Measurements from ENCODE around the gene TRAF5.
A peak's percentile ranks its signal among the peaks of the same experiment; 100 is the strongest.

TRAF5 gene

DNA sequence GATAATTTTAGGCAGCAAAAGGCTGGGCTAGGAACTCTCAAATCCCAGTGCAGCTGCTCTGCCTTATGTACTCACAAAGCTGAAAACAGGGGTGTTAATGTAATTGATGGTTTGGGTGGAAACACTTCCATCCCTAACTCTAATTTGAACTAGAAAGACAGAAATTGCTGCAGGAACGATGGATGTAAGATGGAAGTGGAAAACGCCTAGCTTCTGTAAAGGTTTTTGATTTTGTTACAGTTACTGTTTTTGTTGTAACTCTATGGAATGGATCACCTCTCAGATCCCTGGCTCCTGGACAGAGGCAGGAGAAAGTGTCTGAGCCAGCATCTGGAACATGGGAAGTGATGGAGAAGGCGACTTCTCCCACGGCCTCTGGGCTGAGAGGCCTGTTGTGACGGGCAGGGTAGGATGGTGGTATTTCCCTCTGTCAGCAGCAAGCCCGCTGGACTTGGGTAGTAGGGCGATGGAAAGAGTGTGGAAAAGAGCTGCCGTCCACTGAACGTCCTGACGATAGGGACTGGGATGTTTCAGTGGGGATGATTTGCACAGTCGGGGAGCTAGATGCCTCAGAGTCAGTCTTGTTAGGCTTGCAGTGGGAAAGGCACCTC is 1.6 kb downstream of the TRAF5 start:
- no peak for DNase-seq (ENCODE audit: low spot score)

DNA sequence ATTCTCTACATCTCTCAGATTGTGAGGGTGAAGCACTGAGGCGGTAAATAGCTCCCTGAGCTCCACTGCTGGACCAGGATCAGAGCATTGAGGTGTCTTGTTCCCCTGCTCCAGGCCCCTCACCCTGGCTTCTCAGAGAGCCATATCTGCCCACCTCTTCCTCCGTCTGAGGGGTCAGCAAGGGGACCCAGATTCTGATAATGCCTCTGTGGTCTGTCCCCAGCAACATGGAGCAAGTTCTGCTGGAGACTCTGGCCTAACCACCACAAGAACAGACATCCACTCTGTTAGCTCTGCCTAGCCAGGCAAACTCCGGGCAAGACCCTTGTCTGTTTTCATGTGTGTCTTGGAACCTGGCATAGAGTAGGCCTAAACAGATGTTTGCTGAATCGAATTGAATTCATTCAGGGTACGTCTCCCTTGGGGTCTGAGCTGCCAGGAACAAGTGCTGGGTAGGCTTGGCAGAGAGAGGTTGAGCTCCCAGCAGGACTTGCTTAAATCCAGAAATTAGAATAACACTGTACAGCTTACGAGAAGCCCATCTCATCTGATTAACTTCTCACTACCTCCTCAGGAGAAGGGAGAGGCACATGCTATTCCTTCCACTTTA is 2.3 kb downstream of the TRAF5 start:
- no peak for DNase-seq (ENCODE audit: low spot score)

DNA sequence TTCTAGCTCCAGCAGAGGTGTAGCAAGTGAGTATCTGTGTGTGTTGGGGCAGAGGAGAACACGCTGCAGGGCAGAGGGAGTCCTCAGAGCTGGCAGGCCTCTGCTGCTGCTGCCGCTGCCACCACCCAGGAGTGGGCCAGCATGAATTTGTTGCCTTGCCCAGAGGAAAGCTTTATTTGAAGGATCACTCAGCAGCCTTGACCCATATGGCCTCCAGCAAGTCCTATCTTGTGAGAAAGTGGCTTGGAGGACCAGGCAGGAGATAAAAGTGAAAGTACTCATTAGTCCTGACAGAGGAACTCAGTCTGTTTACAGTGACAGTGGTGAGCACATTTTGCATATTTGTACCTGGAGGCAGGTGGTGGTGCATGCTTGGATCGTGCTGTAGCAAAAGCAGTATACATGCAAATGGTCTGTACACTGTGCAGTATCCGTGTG is 3.1 kb downstream of the TRAF5 start:
- DNase-seq (ENCODE audit: low spot score), result peak; percentile 20

DNA sequence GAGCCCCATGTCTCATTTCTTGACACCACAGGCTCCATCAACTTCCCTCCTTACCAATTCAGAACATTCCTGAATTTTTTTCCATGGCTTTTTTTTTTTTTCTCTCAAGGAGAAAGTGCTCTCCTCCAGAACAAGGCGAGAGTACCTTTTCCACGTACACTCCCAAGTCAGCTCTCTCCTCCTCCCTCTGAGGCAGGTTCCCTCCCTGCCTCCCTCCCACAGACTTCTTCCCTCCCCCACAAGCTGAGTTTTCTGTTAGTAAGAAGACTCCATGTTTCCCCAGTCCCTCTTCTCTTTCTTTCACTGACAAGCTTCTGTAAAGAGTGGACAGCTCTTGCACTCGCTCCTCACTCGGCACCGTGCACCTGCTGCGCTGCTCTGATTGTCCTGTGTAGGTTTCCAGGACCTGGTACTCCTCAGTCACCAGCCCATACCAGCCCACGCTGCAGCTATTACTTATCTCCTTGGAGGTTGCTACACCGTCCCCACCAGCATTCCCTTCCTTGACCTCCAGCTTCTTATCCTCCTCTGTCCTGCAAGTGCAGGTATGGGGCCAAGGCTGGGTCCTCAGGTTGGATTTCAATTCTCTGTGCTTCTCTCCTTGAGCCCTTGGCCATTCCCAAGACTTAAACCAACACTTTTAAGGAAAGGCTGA is 3.8 kb downstream of the TRAF5 start:
- DNase-seq (ENCODE audit: low spot score), result no peak

DNA sequence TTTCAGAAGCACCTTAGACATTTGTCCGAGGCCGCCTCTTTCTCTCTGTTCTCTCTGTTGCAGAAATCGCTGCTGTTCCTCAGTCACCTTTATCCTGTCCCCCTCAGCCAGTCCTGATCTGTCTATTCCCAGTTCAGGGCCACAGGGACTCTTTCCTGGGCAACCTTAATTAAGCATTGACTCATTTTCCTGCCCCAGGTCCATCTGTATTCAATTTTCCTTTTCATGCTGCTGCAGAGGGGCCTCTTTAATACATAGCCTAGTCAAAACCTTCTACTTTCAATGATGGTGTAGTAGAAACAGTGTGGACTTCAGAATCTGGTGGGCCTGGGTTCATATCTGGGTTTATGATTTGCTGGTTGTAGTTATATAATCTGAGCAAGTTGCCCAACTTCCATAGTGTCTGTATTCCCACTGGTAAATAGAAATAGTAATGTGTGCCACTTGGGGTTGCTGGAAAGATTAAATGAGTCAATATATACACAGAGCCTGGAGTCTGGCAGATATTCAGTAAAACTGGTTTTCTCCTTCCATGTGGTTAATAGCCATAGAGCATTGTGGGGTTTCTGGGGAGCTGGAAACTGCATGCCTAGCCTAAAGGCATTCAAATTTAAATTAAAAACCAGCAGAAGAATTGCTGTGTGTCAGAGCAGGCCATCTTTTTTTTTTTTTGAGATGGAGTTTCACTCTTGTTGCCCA is 4.5 kb downstream of the TRAF5 start:
- DNase-seq (ENCODE audit: low spot score), result no peak

DNA sequence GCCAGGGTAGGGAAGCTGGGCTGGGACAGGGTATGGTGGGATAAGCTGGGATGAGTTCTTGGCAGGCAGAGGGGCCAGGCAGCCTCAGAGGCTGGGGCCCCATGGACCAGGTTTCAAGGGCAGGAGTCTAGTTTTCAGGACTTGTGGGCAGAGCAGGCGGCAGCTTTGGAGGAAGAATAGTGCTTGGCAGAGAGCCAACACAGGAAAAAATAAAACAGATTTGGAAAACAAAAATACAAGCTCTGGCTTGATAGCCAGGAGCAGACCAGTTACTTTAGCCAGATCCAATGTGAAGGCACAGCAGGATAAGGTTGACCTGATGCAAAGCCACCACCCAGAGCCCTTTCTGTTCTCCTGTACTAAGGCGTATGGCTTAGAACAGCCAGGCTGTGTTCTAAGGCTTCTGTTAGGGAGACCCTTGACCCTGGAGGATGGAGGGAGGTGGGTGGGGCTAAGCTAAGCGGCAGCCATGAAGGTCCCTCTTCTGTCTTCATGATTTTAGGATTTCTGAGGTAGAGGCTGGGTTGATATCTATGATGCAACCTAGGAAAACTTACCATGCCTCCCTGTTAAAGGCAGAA is 5.5 kb downstream of the TRAF5 start:
- DNase-seq (ENCODE audit: low spot score), result no peak

DNA sequence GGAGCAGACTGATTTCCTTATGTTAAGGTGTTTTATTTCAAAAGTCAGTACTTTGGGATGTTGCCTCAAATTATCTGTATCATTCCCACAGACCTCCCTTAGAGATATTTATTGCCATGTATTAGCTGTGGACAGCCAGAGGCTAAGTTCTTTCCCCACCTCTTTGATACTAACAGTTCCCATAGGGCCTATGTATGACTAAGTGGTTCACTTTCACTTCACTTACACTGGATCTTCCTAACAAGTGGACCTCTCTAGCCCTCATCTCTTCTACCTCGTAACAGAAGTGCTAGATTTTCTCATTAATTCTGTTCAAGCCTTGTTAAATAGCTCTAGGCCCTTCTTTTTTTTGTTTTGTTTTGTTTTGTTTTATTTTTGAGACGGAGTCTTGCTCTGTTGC is 6.2 kb downstream of the TRAF5 start:
- no peak for DNase-seq (ENCODE audit: low spot score)

DNA sequence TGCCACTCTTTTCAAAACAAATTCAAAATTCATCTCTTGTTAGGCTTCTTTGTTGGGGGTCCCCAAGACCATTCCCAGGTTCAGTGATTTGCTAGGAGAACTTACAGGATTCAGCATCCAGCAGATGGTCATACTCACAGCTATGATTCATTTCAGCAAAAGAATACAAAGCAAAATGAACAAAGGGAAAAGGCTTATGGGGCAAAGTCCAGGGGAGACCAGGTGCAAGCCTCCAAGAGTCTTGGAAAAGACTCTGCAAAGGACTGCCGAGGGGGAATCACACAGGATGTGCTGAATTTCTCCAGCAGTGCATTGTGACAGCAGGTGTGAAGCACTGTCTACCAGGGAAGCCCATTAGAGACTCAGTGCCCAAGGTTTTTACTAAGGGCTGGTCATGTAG is 7.3 kb downstream of the TRAF5 start:
- no peak for DNase-seq (ENCODE audit: low spot score)

DNA sequence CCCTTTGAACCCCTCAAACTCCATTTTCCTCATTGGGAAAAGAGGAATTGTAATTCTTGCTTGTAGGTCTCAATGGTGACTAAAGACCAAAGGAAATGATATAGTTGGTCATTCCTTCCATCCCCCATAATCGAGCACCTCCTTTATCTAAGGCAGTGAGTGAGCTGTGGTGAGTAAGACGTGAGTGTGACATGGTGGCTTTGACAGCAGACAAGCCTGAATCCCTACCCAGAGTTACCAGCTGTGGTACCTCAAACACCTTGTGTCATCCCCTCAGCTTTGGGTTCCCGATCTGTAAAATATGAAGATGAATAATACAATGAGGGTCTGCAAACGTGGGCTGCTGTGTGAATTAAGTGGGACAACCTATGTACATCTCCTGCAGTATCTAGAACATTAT is 8.4 kb downstream of the TRAF5 start:
- DNase-seq (ENCODE audit: low spot score), result peak; percentile 43

DNA sequence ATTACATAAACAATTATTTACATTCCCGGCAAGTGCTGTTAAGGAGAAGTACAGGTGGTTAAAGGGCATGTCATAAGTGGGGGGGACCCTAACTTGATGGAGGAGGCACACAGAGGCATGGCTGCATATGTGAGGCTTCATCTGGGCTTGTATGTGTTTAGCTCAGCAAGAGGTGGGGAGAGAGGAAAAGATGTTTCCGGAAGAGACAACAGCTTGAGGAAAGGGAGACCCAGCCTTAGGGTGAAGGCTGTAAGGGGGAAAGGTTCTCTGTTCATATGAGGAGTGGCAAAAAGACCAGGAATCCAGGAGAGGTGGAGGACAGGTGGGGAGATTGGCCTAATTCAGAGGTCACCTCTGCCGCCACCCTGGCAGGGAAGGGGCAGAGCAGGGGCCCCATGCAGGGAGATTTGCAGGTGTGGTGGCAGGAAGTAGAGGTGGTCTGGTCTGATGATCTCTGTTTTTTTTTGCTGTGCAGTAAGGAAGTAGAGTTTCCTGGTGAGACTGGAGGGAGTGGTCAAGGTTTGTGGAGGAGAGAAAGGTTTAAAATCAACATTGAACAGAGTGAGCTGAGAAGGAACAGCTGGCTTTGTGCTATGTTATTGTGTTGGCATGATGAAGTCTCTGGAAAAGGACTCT is 9.0 kb downstream of the TRAF5 start:
- DNase-seq (ENCODE audit: low spot score), result peak; percentile 17

DNA sequence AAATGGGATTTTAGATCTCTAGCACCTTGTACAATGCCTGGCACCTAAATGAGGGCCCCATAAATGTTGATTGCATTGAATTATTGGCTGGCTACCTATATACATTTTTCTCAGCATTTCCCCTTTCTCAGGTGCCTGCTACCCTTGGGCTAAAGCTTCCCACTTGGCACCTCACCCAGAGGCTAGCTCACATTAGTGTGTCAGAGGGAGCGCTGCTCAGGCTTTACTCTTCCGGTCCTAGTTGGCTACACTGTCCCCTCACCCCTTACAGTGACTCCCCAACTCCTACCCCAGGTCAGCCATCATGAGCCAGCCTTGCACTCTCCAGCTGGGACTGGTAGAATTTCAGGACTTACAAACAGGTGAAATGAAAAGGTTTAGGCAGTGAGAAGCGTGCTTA is 9.5 kb downstream of the TRAF5 start:
- no peak for DNase-seq (ENCODE audit: low spot score)

DNA sequence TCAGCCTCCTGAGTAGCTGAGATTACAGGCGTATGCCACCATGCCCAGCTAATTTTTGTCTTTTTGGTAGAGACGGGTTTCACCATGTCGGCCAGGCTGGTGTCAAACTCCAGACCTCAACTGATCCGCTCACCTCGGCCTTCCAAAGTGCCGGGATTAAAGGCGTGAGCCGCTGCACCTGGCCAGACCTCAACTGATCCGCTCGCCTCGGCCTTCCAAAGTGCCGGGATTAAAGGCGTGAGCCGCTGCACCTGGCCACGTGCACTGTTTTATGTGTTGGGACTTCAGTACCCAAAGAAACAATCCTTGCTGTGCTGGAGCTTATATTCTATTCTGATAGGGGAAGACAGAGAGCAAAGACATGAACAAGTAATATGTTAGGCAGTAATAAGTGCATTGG is 10.1 kb downstream of the TRAF5 start:
- DNase-seq (ENCODE audit: low spot score), result no peak

DNA sequence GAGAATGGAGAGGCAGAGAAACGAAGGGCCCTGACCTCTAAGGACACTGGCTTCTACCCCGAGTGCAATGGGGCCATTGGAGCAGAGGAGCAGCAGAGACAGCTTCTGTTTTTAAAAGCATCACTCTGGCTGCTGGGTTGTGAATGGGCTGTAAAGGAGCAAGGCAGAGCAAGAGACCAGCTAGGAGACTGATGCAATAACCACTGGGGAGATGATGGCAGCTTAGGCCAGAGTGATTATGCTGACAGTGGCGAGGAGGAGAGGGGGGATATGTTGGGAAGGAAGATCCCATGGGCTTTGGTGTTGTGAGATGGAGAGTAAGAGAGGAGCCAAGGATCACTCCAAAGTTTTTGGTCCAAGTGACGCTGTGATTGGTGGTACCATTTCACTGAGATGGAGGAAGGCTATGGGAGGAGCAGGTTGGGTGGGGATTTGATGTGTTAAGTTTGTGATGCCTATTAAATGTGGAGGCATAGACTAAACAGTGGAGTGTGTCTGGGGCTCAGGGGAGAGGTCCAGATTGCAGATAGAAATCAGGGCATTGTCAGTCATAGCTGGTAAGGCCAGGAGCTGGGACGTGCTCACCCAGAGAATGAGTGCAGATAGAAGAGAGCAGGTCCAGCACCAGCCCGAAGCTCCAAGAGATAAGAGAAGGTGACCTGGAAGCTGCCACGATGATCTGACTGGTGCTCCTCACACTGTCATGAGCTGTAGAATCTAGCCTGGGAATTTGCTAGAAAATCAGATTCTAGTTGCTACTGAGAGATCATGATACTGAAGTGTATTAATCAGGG is 11.0 kb downstream of the TRAF5 start:
- no peak for DNase-seq (ENCODE audit: low spot score)

DNA sequence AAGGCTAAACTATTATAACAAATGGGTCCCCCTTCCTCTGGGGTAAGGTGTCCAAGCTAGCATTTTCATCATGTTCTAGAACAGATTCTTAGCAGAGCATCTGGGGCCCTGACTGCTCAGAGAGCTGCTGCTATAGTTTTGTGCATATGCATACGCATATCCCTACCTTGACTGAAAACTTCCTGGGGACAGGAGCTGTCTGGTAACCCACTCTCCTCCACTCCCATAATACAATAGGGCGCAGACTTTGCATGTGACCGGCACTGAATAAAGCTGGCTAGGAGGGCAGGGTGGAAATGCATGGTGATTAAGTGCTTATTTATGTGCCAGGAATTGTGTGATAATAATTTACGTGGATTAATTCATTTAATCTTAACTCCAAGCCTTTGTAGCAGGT is 11.6 kb downstream of the TRAF5 start:
- DNase-seq (ENCODE audit: low spot score), result no peak

DNA sequence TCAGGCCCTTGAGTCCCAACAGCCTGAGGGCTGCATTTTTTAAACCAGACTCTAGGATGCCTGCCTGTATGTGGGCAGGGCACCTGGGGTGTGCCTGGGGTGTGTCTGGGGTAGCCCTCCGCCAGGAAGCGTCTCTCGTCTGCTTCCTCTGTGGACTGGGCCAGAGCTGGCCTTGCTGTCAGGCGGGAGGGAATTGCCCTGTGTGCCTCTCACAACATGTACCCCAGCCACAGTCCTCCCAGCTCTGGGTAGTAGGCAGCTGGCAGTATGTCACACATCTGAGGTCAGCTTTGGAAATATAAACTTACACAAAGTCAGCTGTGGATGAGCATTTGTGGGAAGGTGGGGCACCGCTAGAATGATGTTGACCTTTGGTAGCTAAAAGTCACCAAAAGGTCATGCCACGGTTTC is 13.0 kb downstream of the TRAF5 start:
- DNase-seq (ENCODE audit: low spot score), result peak; percentile 19

DNA sequence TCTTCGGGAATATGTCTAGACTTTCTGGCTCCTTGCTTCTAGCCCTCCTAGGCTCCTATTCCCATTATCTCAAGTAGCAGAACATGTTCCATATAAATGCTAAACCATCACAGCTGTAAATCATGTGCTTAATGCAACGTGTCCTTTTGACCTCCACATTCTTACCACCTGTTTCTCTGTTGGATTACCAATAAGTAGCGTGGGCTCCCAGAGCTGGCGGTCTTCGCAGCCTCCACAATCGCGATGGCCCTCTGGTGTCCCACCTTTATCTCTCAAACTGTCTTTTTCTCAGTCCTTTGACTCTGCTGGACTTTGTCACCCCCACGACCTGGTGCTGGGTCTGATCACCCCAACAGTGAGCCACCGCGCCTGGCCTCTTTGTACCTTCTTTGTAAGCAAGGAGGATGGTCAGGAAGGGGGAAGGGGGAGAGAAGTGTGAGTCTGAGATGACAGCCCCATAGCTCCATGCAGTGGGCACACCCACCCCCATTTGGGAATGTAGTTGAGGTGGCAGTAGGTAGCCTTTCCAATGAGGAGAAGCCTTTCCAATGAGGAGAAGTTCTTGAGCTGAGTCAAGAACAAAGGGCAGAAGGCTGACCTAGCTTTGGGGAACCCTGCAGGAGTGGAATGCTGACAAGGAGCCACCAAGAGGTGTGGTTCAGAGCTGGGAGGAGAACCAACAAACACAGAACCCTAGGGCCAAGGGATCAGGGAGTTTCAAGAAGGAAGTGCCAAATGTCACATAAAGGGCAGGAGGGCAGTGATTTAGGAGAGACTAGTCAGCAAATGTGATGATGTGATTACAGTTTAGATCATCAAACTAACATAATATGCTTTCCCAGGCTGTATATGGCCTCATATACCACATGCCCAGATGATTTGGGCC is 14.2 kb downstream of the TRAF5 start:
- no peak for DNase-seq (ENCODE audit: low spot score)

DNA sequence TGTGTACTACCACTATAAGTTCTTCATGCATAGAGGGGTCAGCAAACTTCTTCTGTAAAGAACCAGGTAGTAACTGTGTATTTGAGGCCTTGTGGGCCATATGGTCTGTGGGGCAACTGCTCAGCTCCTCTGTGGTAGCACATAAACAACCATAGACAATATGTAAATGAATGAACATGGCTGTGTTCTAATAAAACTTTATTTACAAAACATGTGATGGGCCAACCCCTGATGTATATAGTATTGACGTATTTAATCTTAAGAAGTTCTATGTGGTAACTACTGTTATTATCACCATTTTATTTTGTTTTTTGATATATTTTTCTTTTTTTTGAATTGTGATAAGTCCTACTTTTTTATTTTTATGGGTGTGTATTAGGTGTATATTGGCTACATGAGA is 15.4 kb downstream of the TRAF5 start:
- DNase-seq (ENCODE audit: low spot score), result no peak

DNA sequence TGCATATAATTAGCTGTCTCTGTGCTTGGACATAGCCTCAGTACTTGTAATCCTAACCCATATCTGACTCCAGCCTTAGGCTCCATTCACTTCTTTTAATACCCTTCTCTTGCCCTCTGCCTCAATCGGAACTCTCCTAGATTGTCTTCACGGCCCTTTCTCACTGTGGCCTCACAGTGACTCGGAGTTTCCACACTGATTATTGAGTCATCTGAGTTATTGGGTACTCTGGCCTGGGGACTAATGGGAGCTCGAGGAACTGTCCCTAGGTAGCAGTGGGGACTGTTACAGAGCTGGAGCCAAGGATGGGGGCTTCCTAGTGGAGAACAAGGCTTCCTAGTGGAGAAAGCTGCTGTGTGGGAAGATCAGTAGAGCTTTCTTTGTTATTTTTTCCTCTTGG is 17.0 kb downstream of the TRAF5 start:
- DNase-seq (ENCODE audit: low spot score), result no peak

DNA sequence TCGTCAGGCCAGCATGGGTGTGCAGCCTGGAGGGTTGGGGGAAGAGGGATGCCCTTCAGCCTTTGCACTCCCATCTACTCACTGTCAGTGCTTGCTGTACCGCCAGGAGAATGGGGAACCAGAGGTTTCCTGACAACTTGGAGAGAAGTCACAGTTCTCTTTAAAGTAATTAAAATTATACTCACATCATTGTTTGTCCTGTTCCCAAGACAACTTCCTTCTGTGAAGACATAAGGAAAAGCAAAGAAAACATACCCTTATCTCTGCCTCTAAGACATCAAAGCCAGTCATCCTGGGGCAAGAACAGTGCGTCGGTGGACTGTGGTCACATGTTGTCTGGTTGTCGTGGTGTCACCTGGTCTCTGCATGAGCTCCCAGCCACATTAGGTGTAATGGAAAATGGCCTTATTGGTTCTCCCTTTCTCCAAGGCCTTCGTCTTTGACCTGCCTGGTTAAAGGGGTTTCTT is 17.6 kb downstream of the TRAF5 start:
- DNase-seq (ENCODE audit: low spot score), result no peak

DNA sequence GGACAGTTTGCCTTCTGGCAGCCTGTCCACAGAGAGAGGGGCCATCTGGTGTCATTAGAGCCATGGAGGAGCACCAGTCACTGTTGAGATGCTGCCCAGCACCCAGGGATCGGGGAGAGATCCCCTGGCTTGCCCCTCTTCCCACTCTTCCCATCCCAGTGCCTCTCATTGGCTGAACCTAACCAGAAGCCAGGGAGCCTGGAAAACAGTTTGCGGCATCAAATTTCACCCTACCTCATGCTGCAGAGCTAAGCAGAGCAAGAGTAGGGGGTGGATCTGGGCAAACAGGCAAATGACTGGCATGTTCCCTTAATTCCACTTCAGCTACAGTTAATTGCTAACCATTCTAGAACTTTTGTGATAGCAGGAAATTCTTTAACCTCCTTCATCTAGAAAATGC is 19.1 kb downstream of the TRAF5 start:
- no peak for DNase-seq (ENCODE audit: low spot score)
